GM12873 (cell line): Measurements from ENCODE around the gene MICU2.

Source experiments
- TF ChIP-seq, protein P1 (sequence below): IDR thresholded peaks from 2 replicates; pipeline ENCODE4 v1.5.1; 2012; ENCODE audit warnings: low read depth, mild to moderate bottlenecking, moderate library complexity, low read length, control low read depth; ENCODE audit not compliant: insufficient read depth; ENCODE audit errors: missing control alignments

MICU2 gene

DNA sequence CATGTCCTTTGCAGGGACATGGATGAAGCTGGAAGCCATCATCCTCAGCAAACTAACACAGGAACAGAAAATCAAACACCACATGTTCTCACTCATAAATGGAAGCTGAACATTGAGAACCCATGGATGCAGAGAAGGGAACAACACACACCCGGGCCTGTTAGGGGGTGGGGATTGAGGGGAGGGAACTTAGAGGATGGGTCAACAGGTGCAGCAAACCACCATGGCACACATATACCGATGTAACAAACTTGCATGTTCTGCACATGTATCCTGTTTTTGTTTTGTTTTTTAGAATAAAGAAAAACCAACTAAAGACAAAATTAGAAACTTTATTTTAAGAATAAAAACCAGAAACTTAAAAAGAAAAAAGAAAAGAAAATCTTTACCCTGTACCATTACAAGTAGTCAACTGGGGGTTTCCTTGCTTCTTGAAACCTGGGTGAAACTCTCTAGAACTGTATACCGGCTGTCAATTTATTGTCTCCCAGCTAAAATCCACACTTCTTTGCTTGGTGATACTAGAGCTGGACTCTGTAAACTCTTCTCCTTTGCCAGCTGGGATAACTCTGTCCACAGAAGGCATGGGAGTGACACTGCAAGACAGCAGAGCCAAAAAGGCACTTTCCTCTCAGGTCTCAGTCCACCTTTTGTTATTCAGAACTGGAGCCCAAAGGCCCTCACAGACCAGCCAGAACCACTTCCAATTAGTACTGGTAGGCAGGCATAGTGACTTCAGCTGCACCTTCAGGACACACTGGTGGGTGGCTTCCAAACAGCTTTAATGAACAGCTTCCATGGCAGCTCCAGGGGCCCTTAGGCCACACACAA is 9.0 kb downstream of the MICU2 start:
- TF ChIP-seq, protein P1, sequence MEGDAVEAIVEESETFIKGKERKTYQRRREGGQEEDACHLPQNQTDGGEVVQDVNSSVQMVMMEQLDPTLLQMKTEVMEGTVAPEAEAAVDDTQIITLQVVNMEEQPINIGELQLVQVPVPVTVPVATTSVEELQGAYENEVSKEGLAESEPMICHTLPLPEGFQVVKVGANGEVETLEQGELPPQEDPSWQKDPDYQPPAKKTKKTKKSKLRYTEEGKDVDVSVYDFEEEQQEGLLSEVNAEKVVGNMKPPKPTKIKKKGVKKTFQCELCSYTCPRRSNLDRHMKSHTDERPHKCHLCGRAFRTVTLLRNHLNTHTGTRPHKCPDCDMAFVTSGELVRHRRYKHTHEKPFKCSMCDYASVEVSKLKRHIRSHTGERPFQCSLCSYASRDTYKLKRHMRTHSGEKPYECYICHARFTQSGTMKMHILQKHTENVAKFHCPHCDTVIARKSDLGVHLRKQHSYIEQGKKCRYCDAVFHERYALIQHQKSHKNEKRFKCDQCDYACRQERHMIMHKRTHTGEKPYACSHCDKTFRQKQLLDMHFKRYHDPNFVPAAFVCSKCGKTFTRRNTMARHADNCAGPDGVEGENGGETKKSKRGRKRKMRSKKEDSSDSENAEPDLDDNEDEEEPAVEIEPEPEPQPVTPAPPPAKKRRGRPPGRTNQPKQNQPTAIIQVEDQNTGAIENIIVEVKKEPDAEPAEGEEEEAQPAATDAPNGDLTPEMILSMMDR: no peak

DNA sequence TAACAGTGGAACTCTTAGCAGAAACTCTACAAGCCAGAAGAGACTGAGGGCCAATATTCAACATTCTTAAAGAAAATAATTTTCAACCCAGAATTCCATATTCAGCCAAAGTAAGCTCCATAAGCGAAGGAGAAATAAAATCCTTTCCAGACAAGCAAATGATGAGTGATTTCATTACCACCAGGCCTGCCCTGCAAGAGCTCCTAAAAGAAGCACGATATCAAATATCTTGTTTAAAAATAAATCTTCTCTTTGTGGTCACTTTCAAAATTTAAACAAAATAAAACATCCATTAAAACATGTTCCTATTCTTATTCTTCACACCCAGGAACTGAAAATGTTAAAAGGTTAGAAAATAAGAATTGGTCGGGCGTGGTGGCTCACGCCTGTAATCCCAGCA is 13.7 kb downstream of the MICU2 start:
- TF ChIP-seq, protein P1: no peak

DNA sequence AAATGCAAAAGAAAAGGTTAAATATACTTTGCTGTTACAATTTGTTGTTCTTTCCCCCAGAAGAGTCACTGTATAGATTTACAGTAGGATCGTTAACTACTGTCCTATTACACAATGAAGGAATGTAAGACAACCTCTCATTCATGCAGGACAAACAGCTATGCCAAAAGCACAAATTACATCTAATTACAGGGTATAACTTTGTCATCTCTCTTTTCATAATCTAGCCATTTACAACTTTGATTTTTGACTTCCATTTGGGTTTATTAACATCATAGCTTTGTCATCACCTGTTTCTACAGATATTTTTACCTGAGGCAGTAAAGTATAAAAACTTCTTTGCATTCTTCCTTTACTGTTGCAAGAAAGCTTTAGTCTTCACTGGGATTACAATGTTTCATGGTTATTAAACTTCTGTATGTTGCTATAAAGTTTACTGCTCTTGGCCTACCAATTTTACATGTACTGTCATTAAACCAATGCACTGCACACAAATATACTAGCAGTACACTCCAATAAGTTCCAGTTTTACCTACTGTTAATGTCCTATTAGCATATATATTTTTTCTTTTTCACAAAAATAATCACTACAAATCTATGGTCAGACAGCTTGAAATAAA is 18.9 kb downstream of the MICU2 start:
- TF ChIP-seq, protein P1: no peak

DNA sequence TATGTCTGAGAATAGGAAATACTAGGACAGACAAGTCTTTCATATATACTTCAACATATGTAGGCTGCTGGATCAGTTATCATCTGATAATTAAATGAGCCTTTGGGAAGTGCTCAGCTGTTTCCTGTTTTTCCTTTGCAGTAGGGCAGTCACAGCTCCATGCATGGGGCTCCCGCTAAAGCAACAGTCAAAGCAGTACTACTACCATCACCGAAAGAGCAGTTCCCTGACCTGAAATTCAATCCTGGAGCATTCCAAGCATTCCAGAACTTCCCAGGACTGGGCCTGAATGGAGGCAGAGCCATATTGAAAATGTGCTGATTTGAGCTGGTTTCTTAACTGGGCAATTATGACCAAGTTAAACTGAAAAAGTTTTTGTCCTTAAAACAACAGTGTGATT is 20.5 kb downstream of the MICU2 start:
- TF ChIP-seq, protein P1: no peak

DNA sequence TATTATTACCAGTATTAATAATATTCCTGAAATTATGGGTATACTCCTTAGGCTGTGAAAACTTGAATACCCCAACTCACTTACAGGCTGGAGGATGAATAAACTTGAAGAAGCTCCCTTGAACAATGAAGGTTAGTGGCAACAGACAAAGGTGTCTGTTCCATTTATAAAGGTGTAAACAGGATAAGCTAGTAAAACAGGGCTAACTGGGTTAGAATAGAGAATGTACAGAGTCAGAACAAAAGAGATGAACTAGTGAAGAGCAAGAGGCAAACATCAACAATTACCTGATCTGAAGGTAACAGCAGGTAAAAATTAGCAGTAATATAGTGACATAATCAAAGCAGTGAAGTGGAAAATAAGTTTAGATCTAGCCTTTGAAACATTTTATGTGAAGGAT is 23.2 kb downstream of the MICU2 start:
- TF ChIP-seq, protein P1: no peak

DNA sequence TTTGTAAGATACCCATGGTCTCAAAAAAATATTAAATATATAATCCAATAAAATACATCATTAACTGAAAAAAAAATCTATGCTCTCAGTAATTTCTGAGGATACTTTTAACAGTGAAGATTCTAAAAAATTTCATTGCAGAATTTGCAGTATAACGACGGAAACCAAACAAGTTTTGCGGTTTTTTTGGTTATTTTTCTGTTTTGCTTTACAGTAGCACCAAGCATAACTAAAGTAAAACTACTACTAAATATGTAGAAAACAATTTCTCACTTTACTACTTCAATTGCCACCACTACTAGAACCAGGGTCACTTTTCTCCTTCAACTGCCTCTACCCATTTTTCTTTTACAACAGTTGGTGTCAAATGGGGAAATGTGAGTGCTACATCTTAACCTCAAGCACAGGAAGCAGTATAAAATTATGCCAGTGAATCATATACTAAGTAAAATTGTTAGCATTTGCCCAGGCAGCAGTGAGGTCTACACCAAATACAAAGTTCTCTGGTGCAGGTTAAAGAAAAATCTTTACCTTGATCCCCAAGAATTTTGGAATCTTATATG is 24.1 kb downstream of the MICU2 start:
- TF ChIP-seq, protein P1: no peak

DNA sequence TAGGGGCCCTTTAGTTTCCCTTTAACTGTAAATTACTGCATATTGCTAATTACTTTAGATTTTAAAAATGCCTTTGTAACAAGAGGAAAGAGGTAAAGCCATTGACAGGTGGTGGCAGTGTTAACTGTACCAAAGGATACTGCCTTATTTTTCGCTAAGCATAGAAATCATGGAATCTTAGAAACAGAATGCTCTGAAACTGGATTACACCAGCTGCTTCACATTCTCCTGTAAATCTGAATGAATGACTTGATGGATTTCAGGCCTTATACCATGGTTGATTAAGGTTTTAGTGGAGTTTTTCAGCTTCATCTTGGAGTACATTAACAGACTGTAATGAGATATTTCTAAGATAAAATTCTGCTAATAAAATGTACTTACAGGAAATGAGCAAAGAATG is 25.2 kb downstream of the MICU2 start:
- TF ChIP-seq, protein P1: no peak
